Measurements from ENCODE around the gene SLC7A4. TPM values are rescaled to one million over a fixed set of nuclear protein-coding genes. Genes with fewer than 3 reads are reported as not detected.
"Not testable (repeated sequence)": the region's sequence is repeated elsewhere in the genome, so short reads cannot be mapped to it uniquely, and the experiment has no call there.

The SLC7A4 gene
- total RNA-seq, 1 donor from 2014 or later = 0.51 TPM

DNA sequence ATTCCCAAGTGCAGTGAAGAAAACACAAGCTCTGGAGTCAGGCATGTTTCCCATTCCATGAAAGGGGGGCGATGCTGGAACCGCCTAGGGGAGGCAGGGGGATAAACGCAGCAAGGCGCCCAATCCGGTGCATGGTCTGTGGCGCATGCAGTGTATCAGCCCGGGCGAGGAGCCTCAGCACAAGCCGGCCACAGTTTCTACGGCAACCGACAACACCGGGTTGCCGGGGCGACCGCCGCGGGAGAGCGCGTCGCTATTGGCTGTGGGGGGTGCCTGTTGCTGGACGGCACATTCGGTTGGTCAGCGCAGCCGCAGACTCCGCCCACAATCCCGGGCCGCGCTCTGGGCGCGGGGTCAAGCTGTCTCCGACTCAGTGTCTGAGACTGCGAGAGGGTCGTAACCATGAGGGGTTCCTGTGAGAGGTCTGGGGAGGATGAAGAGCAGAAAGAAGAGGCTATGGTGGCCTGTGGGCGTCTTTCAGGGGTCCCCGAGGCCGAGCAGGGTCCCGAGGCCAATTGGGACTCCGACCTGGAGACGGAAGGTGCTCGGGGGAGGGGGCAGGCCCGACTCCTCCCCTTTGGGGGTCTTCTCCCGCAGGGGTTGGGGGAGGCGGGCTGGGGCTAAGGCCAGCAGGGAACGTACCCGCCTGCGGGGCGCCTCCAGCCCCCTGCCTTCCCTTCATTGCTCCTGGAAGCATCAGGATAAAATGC lies 13.4 kb upstream of the SLC7A4 start, which contains the start of gene LRRC74B:
Gene LRRC74B, plus strand, starts transcription at position 362 of the 710 bp plus-strand sequence. Its CDS starts 41 bp downstream, at position 403.
- peak; percentile 93 for DNase-seq (ENCODE audit: missing footprints)
- ATAC-seq = peak; percentile 95
- intact Hi-C loops (cut with DNase I) = no loop called here

DNA sequence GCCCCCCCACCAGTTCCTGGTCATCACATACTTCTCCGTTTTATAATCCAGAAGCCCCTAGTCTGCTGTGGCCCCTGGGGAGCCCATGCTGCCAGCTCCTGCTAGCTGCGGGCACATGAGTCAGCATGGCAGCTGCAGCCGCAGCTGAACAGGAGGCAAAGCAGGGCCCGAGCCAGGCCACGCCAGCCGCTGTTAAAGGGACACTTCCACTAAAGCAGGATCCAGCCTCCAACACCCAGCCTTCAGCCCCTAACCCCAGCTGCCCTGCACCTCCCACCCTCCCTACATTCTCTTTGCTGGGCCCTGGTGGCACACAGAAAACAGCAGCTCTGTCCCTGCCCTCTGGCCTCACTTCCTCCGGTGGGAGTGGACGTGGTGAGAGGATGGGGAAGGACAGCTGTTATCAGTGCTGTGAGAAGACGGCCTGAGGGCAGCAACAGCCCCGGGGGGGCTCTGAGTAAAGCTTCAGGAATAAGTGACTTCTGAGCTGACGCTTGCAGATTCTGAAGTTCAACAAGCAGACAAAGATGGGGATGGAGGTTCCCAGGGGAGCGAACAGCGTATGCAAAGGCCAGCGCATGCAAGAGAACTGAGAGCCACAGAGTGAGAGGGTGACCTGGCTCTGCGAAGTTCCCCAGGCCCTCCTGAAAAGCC lies 12.7 kb upstream of the SLC7A4 start:
- DNase-seq (ENCODE audit: missing footprints) (no peak), ATAC-seq (peak; percentile 30)
- intact Hi-C loops (cut with DNase I) = no loop called here

DNA sequence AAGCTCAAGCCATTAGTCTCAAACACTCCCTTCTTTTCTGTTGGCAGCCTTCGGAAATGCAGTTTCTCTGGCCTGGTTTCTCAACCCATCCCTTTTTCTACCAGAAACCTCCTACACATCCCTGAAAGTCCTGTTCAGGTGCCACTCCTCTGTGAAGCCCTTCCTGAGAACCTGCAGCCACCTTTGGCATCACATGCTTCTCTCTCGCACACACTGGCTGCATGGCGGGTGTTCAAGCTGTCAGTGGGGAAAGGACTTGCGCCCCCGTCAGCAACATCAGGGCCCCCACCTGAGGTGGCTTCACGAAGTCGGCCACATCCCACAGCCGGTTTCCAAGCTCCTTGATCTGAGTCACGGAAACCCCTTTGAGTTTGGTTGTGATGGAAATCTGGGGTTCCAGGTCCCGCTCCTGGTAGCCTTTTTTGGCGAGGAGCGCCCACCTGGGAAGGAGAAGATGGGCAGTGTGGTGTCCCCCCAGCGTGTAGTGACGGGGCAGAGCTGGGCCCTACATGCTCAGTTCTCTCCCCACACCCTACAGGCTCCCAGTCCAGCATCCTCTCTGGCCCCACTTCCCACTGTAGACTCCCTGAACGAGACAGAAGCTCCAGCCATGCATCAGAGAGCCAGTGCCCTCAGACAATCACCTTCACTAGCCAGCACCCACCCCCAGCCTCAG lies 11.6 kb upstream of the SLC7A4 start:
- ATAC-seq (no peak), DNase-seq (ENCODE audit: missing footprints) (no peak)

DNA sequence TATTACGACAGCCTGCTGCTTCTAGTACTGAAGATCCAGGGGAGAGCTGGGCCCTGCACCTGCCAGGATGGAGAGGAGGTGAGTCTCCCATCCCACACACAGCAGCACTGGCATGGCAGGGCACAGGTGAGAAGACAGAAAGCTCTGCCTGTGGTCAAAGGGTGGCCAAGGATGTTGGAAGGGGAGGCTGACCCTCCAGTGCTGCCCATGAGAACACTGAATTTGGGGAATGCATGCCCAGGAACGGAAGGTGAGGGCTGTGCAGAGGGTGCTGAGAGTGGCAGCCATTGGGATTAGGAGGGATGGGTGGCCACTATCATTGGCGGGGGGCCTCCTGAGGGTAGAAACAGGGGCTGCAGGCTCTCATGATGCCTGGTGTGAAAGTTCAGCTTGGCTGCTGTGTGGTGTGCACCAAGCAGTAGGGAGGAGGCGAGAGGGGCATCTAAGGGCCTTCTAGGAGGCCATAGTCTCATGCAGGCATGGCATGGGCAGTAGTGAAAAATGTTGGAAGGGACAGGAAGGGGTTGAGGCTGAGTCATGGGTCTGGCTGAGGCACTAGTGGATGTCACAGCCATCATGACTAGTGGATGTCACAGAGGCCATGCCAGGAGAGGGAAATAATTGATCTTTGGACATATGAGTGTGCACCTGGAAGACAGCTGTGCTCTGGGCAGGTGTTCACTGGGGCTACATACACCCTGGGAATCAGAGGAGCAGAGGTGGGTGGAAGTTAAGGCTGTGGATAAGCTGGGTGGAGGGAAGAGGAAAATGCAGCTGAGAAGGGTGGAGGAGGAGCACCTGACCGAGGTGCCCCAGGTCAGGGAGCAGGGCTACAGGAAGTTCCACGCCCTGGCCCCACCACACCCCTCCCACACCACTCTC lies 10.9 kb upstream of the SLC7A4 start:
- intact Hi-C loops (cut with DNase I) = no loop called here
- DNase-seq (ENCODE audit: missing footprints) = no peak
- no peak for ATAC-seq

More for the DNA sequence above, 11.6 kb upstream of the SLC7A4 start:
- intact Hi-C loops (cut with DNase I) = no loop called here

DNA sequence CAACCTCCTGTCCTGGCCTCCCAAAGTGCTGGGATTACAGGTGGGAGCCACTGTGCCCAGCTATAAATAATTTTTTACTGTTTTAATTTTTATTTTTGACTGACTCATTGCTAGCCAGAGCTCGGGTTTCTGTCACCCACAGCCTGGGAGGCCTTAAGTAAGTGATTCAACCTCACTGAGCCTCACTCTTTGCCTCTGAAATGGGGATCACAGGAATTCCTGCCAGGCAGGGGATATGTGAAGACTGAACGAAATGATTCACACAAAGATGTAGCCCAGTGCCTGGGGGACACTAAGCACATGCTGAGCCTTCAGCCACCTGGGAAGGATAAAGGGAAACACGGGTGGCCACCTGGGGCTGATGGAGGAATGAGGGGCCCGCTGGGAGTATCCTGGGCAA lies 9.6 kb upstream of the SLC7A4 start:
- intact Hi-C loops (cut with DNase I) = no loop called here
- no peak for DNase-seq (ENCODE audit: missing footprints)
- no peak for ATAC-seq

DNA sequence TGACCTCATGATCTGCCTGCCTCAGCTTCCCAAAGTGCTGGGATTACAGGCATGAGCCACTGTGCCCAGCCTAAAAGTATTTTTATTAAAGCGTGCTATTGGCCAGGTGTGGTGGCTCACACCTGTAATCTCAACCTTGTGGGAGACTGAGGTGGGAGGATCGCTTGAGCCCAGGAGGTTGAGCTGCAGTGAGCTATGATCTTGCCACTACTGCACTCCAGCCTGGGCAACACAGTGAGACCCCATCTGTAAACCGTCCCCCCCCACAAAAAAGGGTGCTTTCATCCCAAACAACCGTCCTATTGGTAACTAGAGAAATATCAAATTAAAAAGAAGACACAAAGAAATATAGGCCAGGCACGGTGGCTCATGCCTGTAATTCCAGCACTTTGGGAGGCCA lies 6.8 kb upstream of the SLC7A4 start:
- DNase-seq (ENCODE audit: missing footprints); intact Hi-C loops (cut with DNase I); ATAC-seq: not testable (repeated sequence)

DNA sequence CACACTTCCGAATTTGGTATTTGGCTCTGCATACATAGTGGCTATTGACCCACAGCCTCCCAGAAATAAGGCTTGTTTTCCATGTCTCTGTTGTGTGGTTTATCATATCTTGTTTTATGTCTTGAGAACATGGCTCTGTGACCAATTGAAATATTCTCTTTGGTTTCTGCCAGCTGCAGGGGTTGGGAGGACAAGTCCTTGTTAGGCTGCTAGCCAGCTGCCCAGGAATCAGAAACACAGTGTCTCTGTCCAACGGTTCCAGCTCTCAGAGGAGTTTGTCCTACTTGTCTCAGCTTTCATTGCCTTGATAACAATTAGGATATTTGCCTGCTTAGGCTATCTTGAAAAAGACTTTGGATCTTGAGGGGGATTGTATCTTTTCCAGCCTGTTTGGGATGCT lies 6.0 kb upstream of the SLC7A4 start:
- ATAC-seq = peak; percentile 76
- intact Hi-C loops (cut with DNase I) = no loop called here
- no peak for DNase-seq (ENCODE audit: missing footprints)

DNA sequence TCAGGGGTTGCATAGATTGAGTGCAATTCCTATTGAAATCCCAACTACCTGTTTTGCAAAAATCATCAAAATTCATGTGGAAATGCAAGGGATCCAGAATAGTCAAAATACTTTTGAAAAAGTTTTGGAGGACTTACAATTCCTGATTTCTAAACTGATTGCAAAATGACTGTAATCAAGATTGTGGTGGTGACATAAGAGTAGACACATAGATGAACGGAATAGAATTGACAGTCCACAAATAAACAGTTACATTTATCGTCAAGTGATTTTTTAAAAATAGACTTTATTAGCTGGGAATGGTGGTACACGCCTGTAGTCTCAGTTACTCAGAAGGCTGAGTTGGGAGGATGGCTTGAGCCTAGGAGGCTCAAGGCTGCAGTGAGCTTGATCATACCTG lies 2.6 kb upstream of the SLC7A4 start:
- DNase-seq (ENCODE audit: missing footprints) = no peak
- ATAC-seq = no peak
- intact Hi-C loops (cut with DNase I) = no loop called here

DNA sequence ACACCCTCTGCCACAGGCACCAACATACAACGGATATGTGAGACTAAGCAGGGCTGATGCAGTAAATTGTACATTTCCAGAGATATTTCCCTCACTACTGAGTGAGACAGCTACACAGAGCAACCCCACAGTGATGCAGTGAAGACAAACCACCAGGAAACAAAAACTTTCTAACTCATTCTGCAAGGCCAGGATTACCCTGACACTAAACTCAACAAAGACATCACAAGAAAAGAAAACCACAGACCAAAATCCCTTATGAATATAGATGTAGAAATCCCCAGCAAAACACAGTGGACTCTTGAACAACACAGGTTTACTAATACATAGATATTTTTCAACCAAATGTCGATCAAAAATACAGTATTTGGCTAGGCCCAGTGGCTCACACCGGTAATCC lies 1.5 kb upstream of the SLC7A4 start:
- intact Hi-C loops (cut with DNase I) = no loop called here
- ATAC-seq = no peak
- no peak for DNase-seq (ENCODE audit: missing footprints)

DNA sequence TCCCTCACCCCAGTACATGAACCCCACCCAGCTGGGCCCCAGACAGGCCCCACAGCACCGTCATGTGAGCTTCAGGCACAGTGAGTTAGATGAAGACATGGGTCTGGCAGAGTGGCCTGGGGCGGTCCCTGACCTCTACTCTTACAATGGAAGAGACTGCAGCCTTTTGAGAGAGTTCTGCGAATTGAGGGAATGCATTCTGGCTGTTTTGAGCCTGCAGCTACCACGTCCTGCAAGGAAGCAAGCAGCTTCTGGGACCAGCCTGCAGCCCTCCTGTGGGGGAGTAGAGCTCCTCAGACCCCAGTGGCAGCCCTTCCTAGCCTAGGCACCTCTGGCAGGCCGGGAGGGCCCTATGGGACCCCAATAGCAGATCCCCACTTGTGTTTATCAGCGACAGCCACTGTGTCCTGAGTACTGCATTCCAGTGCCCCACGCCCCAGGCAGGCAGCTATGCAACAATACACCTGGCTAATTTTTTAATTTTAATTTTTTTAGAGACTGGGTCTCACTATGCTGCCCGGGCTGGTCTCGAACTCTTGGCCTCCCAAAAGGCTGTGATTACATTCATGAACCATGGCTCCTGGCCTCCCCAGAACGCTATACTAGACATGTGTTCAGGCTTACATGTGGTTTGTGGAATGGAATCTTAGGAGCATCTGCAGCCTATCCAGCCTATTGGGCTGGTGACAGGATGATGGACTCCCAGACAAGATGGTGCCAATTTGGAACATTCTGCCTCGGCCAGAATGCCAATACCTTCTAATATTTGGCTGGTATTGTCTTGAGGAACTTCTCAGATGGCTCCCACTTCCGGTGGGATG lies 717 bp upstream of the SLC7A4 start:
- intact Hi-C loops (cut with DNase I) = no loop called here
- DNase-seq (ENCODE audit: missing footprints) = no peak
- no peak for ATAC-seq

DNA sequence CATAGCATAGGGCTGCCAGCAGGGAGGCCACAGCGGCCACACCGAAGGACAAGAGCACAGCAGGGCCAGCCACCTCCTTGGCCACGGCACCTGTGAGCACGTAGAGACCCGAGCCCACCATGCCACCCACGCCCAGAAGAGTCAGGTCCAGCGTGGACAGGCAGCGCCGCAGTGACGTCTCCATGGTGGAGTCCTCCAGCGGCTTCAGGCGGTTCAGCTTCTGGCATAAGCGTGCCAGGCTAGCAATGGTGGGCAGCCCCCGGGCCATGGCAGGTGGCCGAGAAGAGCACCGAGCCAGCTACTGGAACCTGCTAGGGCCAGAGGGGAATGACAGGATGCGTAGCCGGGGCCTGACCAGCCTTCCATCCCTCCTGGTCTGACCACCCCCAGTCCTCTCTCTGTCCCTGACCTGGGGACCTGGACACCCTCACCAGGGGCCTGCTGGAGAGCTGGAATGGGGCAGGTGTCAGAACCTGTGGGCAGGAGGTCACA lies 770 bp downstream of the SLC7A4 start:
- DNase-seq (ENCODE audit: missing footprints) (no peak), ATAC-seq (no peak)
- intact Hi-C loops (cut with DNase I) = no loop called here

DNA sequence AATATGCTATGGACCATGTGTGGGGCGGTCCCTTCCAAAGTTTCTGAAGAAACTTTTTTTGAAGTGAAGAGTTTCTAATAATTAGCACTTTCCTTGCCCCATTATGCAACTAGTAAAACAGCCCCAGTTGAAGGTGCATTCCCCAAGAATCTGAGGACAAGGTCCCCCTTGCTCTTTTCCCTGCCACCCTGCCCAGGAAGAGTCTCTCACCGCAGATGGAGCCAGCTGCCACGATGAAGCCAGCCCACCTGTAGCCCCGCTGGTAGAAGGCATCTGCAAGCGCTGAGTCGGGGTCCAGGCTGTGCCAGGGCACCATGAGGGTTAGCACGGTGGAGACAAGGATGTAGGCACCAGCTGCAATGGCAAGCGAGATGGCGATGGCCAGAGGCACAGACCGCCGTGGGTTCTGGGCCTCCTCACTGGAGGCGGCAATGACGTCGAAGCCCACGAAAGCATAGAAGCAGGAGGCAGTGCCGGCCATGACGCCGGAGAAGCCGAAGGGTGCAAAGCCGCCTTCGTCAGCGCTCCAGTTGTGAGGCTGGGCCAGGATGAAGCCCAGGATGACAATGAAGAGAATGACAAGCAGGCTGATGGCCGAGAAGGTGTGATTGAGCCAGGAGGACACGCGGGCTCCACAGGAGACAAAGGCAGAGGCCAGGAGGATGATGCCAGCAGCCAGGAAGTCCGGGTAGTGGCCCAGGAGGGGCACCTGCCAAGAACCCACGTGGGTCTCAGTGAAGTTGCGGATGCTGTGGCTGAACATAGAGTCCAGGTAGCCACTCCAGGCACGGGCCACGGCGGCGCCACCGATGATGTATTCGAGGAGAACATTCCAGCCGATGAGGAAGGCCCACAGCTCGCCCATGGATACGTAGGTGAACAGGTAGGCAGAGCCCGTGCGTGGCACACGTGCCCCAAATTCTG lies 1.5 kb downstream of the SLC7A4 start:
- ATAC-seq (no peak), DNase-seq (ENCODE audit: missing footprints) (no peak)
- intact Hi-C loops (cut with DNase I) = no loop called here

DNA sequence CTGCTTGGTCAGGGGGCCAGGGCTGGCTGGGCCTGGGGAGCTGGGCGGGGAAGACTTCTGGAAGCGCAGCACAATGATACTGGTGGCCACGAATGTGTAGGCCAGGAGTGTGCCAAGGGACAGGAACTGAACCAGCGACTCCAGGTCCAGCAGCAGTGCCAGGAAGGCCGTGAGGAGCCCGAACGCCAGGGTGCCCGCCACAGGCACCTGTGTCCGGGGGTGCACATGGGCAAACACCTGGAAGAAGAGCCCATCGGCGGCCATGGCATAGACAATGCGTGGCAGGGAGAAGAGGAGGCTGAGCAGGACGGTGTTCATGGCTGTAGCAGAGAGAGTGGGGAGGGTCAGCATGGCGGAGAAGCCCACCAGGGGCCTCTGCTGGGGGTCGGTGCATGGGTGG lies 2.3 kb downstream of the SLC7A4 start:
- DNase-seq (ENCODE audit: missing footprints) (no peak), ATAC-seq (no peak)
- intact Hi-C loops (cut with DNase I) = no loop called here

DNA sequence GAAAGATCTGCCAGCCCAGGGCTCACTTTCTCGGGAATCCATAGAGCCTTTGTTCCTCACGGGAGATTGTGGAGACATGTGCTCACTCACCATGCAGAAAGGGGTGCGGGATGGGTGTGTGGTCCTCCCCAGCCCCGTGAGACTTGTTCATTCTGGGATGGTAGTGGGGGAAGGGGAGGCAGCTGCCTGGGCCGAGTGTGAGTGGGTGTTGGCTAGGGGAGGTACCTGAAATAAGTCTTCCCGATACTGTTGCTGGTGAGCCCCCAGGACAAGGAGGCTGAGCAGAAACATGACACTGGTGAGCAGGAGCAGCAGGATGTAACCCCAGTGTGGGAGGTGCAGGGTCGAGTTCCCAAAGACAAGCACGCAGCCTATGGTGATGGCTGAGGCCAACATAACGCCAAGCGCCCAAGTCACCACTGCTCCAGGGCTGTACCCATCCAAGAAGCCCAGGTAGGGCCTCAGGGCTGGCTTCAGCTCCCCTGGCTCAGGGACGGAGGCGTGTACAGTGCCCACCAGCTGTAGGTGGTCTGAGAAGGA lies 2.8 kb downstream of the SLC7A4 start:
- DNase-seq (ENCODE audit: missing footprints) = no peak
- no peak for ATAC-seq
- intact Hi-C loops (cut with DNase I) = no loop called here

DNA sequence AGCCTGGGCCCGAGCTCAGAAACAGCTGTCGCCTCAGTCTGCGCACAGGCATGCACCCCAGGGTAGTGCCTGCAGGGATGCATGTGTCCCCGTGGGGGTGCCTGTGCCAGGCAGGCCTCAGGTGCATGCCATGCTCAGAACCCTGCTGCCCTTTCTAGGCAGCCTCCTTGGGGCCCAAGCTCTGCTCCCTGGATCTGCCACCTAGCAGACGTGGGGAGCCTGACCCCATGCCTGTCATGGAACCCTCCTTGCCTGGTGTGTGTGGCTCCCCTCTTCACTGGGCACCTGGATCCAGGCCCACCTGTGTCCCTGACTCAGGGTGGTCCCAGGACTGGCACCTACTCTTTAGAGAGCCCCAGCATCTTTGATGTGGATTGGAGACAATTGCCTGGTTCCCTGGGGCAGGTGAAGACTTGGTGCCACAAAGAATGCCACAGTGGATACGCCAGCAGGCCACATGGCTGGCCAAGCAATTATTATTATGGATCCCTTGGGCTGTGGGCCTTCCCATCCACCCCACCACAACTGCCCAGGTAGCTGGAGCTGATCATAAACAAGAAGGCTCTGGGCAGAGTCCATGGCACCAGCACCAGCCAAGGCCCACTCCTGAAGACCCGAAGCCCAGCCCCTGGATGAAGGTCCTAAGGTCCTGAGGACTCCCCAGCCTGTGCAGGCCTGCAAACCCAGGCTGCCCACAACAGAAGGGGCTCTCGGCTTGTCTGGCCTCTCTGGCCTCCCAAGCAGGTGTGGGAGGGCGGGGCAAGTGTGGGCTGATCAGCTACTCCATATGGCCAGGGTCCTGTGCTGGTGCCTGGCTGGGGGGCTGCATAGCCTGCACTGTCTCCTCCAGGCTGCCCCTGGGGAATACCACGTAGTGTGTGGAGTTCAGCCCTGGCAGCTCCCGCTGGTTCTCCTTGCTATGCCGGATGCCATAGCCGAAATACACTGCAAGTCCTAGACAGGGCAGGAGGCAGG lies 3.8 kb downstream of the SLC7A4 start:
- no peak for DNase-seq (ENCODE audit: missing footprints)
- intact Hi-C loops (cut with DNase I) = no loop called here

More for the DNA sequence above, 3.8 kb downstream of the SLC7A4 start:
- no peak for ATAC-seq
